Spleen (tissue), 11 donors: Measurements from ENCODE around the gene CMC4. TPM values are rescaled to one million over a fixed set of nuclear protein-coding genes. Genes with fewer than 3 reads are reported as not detected.

Source experiments
- DNase-seq: peaks from one replicate; pipeline ENCODE4 v3.0.0-alpha.2; 2020
- H3K27ac ChIP-seq, 8 donors: fragments of 200-600 bp; sonication (generic) in 7 of 8; 1 replicate in 4 of 8; 2 replicates in 4 of 8; pipeline versions ENCODE4 v1.5.0 to v1.8.0; 2016 to 2021; ENCODE audit warnings: inconsistent platforms in 4 of 8, mild to moderate bottlenecking in 4 of 8, moderate library complexity in 1 of 8
- H3K27me3 ChIP-seq, 7 donors: fragments of 200-600 bp; sonication (generic) in 6 of 7; replicated peaks in 1 of 7; 1 replicate in 4 of 7; 2 replicates in 3 of 7; pipeline versions ENCODE4 v1.5.0 to v1.8.0; 2016 to 2021; ENCODE audit warnings: inconsistent platforms in 3 of 7, mild to moderate bottlenecking in 1 of 7
- H3K36me3 ChIP-seq, 6 donors: fragments of 200-600 bp; sonication (generic) in 5 of 6; 1 replicate in 4 of 6; 2 replicates in 2 of 6; pipeline versions ENCODE4 v1.5.0 to v1.8.0; 2016 to 2021; ENCODE audit warnings: inconsistent platforms in 2 of 6
- H3K4me1 ChIP-seq, 6 donors: fragments of 200-600 bp; sonication (generic) in 5 of 6; 1 replicate in 3 of 6; 2 replicates in 3 of 6; pipeline versions ENCODE4 v1.5.0 to v1.8.0; 2016 to 2021; ENCODE audit warnings: inconsistent platforms in 3 of 6
- H3K4me3 ChIP-seq, 8 donors: fragments of 200-600 bp; sonication (generic) in 7 of 8; 1 replicate in 4 of 8; 2 replicates in 4 of 8; pipeline versions ENCODE4 v1.5.0 to v1.8.0; 2016 to 2021; ENCODE audit warnings: inconsistent platforms in 4 of 8, mild to moderate bottlenecking in 4 of 8, moderate library complexity in 2 of 8
- H3K9me3 ChIP-seq, 8 donors: fragments of 200-600 bp; sonication (generic) in 7 of 8; 1 replicate in 4 of 8; 2 replicates in 4 of 8; pipeline versions ENCODE4 v1.5.0 to v1.8.0; 2016 to 2021; ENCODE audit warnings: inconsistent platforms in 4 of 8
- POLR2A ChIP-seq, 3 donors: fragments of 450-650 bp; IDR thresholded peaks; one replicate each; pipeline ENCODE4 v1.5.1; 2017; ENCODE audit warnings: antibody characterized with exemption in 3 of 3, mild to moderate bottlenecking in 1 of 3
- POLR2AphosphoS5 ChIP-seq, 3 donors: sonication (generic); formaldehyde crosslinking; IDR thresholded peaks; one replicate each; pipeline ENCODE4 v1.5.1; 2017; ENCODE audit warnings: antibody characterized with exemption in 3 of 3
- WGBS, 5 donors: extraction: QIAGEN DNeasy Blood & Tissue Kit in 3 of 5; methylation state at CpG; one replicate each; pipeline versions ENCODE4 v1.1.5 to v1.1.7; 2013 to 2018; 5-methylcytosine and 5-hydroxymethylcytosine counted together
- intact Hi-C: fragments of 100-400 bp; cut with DNase I; formaldehyde crosslinking; loops from one replicate; pipeline ENCODE4 v1.15.0; 2023; ENCODE audit warnings: low total_unique reads
- polyA plus RNA-seq, 3 donors: library from polyadenylated mRNA; stranded (reverse); fragments of 200-250 nt; gene quantifications; one replicate each; pipeline ENCODE4 v1.2.1, GENCODE V29; 2013
- total RNA-seq, 7 donors: library from RNA; depleted of rRNA in 3 of 7; stranded (reverse); fragments of >200 nt in 3 of 7; fragmentation: NEBNext Ultra II Directional in 4 of 7; extraction: Animal tissue kit (Norgen Biotek cat#: 25700) in 4 of 7; gene quantifications; one replicate each; pipeline versions ENCODE4 v1.1.0 to v1.2.1, GENCODE V29; 2016 to 2021
- TF ChIP-seq, protein P1 (sequence below), 11 experiments: fragments of 200-600 bp in 7 of 11; fragments of 450-650 bp in 4 of 11; sonication (generic) in 4 of 11; IDR thresholded peaks in 8 of 11; conservative IDR thresholded peaks in 3 of 11; 1 replicate in 7 of 11; 2 replicates in 4 of 11; pipeline versions ENCODE4 v1.4.0 to v1.8.0; 2016 to 2021; ENCODE audit warnings: antibody characterized with exemption in 11 of 11, inconsistent platforms in 4 of 11, mild to moderate bottlenecking in 1 of 11
- donor health status: healthy with polysubstance abuse.
- donor health status: DM: no; HTN: no; CAD: no; lungs with moderate emphysema.
- donor health status: DM: no; HTN: no; CAD: no.
- donor health status: Bipolar disorder and iron deficiency.
- donor health status: healthy.
- donor health status: DM: no; HTN: no; CAD: no.
- donor health status: DM: yes; HTN: yes; CAD: no.

The CMC4 gene
- total and polyA plus RNA-seq, 10 donors = 3.1 to 21.7 (median 8.5) TPM

DNA sequence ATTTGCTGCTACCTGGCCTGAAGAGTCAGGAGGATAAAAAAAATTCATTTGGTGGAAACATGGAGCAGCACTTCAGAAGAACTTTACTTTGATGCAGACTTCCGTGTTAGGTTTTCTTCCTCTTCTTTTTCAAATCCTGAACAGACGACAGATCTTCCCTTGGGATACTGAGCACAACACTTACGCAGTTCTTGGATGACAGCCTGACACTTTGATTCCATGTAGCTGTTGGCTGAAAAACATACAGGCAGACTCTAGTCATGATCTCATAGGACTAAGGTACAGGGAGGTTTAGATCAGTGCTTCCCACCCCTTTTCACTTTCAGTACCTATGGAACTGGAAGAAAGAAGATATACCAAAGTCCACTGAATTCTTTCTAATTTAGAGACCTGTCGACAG lies 9.2 kb downstream of the CMC4 start:
- intact Hi-C loops = loop anchor here (5.0 kb wide), 1 partner anchor 79 kb away; no protein-coding TSS in a partner anchor
- Histone ChIP-seq H3K27ac (no peak overlapping the region), H3K9me3 (no peaks in the 10 kb centered on the region), H3K4me1 (peaks cover 0 to 10% (median 8%) of the 10 kb centered on the region in 6 donors), H3K27me3 (no peaks in the 10 kb centered on the region), H3K36me3 (peaks cover 0 to 24% (median 0%) of the 10 kb centered on the region in 6 donors), H3K4me3 (no peak overlapping the region)
- no peak for TF ChIP-seq POLR2A (IDR thresholded peaks at IDR 0.05)
- TF ChIP-seq POLR2AphosphoS5 (IDR thresholded peaks at IDR 0.05) = no peak
- TF ChIP-seq, protein P1, sequence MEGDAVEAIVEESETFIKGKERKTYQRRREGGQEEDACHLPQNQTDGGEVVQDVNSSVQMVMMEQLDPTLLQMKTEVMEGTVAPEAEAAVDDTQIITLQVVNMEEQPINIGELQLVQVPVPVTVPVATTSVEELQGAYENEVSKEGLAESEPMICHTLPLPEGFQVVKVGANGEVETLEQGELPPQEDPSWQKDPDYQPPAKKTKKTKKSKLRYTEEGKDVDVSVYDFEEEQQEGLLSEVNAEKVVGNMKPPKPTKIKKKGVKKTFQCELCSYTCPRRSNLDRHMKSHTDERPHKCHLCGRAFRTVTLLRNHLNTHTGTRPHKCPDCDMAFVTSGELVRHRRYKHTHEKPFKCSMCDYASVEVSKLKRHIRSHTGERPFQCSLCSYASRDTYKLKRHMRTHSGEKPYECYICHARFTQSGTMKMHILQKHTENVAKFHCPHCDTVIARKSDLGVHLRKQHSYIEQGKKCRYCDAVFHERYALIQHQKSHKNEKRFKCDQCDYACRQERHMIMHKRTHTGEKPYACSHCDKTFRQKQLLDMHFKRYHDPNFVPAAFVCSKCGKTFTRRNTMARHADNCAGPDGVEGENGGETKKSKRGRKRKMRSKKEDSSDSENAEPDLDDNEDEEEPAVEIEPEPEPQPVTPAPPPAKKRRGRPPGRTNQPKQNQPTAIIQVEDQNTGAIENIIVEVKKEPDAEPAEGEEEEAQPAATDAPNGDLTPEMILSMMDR (IDR thresholded peaks at IDR 0.05 in 8 of 11, conservative IDR thresholded peaks at IDR 0.05 in 3 of 11) = no peak
- 82 to 95% (median 92%) methylated on average over 4 of the region's 4 CpGs for WGBS, 5 donors
- DNase-seq = no peak

DNA sequence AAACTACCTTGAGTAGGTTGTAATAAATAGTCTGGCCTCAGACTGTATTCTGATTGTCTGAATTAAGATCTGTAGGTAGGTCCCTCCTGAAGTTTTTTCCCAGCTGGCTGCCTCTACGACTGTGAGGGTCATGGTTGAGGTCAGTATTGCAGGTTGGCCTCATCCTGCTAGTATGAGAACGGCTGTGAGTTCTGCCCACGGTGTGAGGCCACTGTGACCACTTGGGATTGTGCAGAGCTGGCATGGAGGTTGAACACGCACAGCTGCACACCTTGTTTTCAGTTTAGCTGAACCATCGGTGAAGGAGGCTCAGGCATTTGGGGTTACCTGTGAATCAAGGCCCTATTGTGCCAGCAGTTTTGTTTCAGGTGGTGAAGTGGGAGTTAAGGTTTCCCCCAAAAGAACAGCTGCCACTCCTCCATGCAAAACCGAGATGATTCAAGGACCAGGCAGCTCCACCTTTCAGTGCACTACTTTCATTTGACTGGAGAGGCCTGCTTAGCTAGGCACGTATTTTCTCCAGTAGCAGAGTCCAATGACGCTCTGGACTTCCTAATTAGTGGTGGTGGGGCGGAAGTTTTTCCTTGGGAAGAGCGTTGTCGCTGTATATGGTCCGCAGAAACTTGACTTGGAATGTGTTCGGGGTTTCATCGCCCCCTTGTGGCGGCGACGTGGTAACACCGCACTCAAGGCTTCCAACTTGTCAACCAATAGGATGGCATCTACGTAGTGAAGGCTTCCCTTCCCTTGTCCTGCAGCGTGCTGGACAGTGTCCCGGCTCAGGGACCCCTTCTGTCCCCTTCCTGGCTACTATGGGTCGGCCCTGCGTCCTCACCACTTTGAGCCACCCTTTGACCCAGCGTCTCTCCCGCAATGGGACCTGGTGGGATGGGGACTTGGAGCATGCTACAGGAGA lies 13.8 kb downstream of the CMC4 start:
- H3K4me1 ChIP-seq = peaks cover 0 to 14% (median 8%) of the 10 kb centered on the region in 6 donors
- peak; percentile 85 for DNase-seq
- H3K36me3 ChIP-seq = peaks cover 0 to 47% (median 0%) of the 10 kb centered on the region in 6 donors
- 10 to 29% (median 19%) methylated on average over 10 to 25 of the region's 25 CpGs for WGBS, 5 donors
- peak overlapping the region in 4 of 8 donors; percentile 18 to 51 (median 40) for H3K27ac ChIP-seq
- H3K27me3 ChIP-seq = no peaks in the 10 kb centered on the region
- H3K4me3 ChIP-seq = peak overlapping the region in 2 of 8 donors; percentile 9 to 38
- no peaks in the 10 kb centered on the region for H3K9me3 ChIP-seq
- TF ChIP-seq POLR2AphosphoS5 (IDR thresholded peaks at IDR 0.05) (peak; percentile 39 to 56 (median 51)), POLR2A (IDR thresholded peaks at IDR 0.05) (no peak)
- TF ChIP-seq, protein P1 (IDR thresholded peaks at IDR 0.05 in 8 of 11, conservative IDR thresholded peaks at IDR 0.05 in 3 of 11) = peak; percentile 48 to 92 (median 80)
- intact Hi-C loops = no loop called here

GRCh38 chrX:155056471-155056870 lies 14.5 kb downstream of the CMC4 start:
- no peaks in the 10 kb centered on the region for H3K9me3 ChIP-seq
- H3K4me3 ChIP-seq = no peak overlapping the region
- peaks cover 0 to 47% (median 0%) of the 10 kb centered on the region in 6 donors for H3K36me3 ChIP-seq
- peak overlapping the region in 4 of 8 donors; percentile 18 to 51 (median 40) for H3K27ac ChIP-seq
- peaks cover 0 to 14% (median 8%) of the 10 kb centered on the region in 6 donors for H3K4me1 ChIP-seq
- intact Hi-C loops = no loop called here
- no peak for DNase-seq
- H3K27me3 ChIP-seq = no peaks in the 10 kb centered on the region
- 74 to 88% (median 82%) methylated on average over 1 of the region's 1 CpG for WGBS, 5 donors
- TF ChIP-seq POLR2A (IDR thresholded peaks at IDR 0.05) = no peak
- TF ChIP-seq, protein P1 (IDR thresholded peaks at IDR 0.05 in 8 of 11, conservative IDR thresholded peaks at IDR 0.05 in 3 of 11) = no peak
- TF ChIP-seq POLR2AphosphoS5 (IDR thresholded peaks at IDR 0.05) = no peak

DNA sequence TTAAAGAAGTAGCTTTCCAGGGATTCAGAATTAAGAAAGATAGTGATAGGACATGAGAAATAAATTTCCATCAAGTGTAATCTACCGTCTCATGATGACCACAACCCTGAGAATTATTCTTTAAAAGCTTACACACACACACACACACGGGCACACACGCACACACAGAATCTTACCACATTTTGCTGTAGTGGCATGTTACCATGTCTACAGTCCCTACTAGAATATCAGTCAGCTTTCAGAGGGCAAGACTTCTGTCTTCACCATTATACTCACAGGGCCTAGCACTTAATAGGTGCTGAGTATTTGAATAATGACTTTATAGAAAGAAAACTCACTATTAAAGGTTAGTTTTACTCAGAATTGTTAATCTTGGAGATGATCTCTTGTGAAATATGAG lies 15.4 kb downstream of the CMC4 start:
- Histone ChIP-seq H3K9me3 (no peaks in the 10 kb centered on the region), H3K4me1 (peaks cover 0 to 14% (median 8%) of the 10 kb centered on the region in 6 donors), H3K4me3 (no peak overlapping the region), H3K27me3 (no peaks in the 10 kb centered on the region), H3K36me3 (peaks cover 0 to 42% (median 0%) of the 10 kb centered on the region in 6 donors), H3K27ac (no peak overlapping the region)
- no peak for DNase-seq
- WGBS, 5 donors = 72 to 94% (median 88%) methylated on average over 3 of the region's 3 CpGs
- intact Hi-C loops = no loop called here
- TF ChIP-seq POLR2A (IDR thresholded peaks at IDR 0.05) = no peak
- TF ChIP-seq POLR2AphosphoS5 (IDR thresholded peaks at IDR 0.05) = no peak
- TF ChIP-seq, protein P1 (IDR thresholded peaks at IDR 0.05 in 8 of 11, conservative IDR thresholded peaks at IDR 0.05 in 3 of 11) = no peak
